IMR-90 (cell line): ENCODE results near the gene NR2F2. TPM values are rescaled to one million over a fixed set of nuclear protein-coding genes. Genes with fewer than 3 reads are reported as not detected.

ENCODE experiments used
- ATAC-seq: fragments of 200-7000 bp; cut with Tn5 transposase; 2 replicates; pipeline ENCODE4 v1.9.1; 2020; ENCODE audit warnings: low read depth, mild to moderate bottlenecking, moderate library complexity
- BruUV-seq: library from RNA; stranded (reverse); fragments of 400-500 nt; replicated peaks from 2 replicates; lab custom pipeline; 2021; lab: Mats Ljungman, UMichigan
- CTCF ChIA-PET: fragments of 300-600 bp; formaldehyde crosslinking; extraction: SDS; loops from one replicate; lab custom pipeline; 2021; ENCODE audit warnings: antibody characterized with exemption; lab: Yijun Ruan, JAX
- POLR2A ChIA-PET: fragments of 300-600 bp; sonication (Branson Sonifier 250); formaldehyde crosslinking; loops from one replicate; lab custom pipeline; 2022; ENCODE audit warnings: antibody characterized with exemption; ENCODE audit not compliant: unreplicated experiment; lab: Charles Lee
- DNase-seq: peaks from one replicate; pipeline ENCODE4 v3.0.0; 2013
- H2AFZ ChIP-seq: replicated peaks from 2 replicates; pipeline ENCODE3; 2013; ENCODE audit warnings: low read length, mild to moderate bottlenecking; ENCODE audit not compliant: poor library complexity
- H2AK5ac ChIP-seq: 2 replicates; pipeline ENCODE4 v1.6.1; 2013; ENCODE audit warnings: low read depth, low read length, inconsistent platforms
- H2AK9ac ChIP-seq: replicated peaks from 2 replicates; pipeline ENCODE3; 2013; ENCODE audit warnings: mild to moderate bottlenecking, low read depth, low read length, moderate library complexity; ENCODE audit not compliant: poor library complexity
- H2BK120ac ChIP-seq: 2 replicates; pipeline ENCODE4 v1.6.1; 2013; ENCODE audit warnings: low read depth, low read length, inconsistent platforms
- H2BK15ac ChIP-seq: 3 replicates; pipeline ENCODE4 v1.6.1; 2013; ENCODE audit warnings: low read depth, low read length, inconsistent platforms
- H2BK20ac ChIP-seq: 2 replicates; pipeline ENCODE4 v1.6.1; 2013; ENCODE audit warnings: low read depth, mild to moderate bottlenecking, inconsistent platforms, low read length, moderate library complexity
- H2BK5ac ChIP-seq: 2 replicates; pipeline ENCODE4 v1.6.1; 2013; ENCODE audit warnings: mild to moderate bottlenecking, low read depth, low read length, inconsistent platforms; ENCODE audit not compliant: poor library complexity, severe bottlenecking
- H3K14ac ChIP-seq: replicated peaks from 2 replicates; pipeline ENCODE4 v1.6.1; 2013; ENCODE audit warnings: low read depth, low read length, inconsistent platforms
- H3K18ac ChIP-seq: 2 replicates; pipeline ENCODE4 v1.6.1; 2013; ENCODE audit warnings: low read depth, low read length, control low read depth
- H3K23ac ChIP-seq: 2 replicates; pipeline ENCODE4 v1.6.1; 2013; ENCODE audit warnings: low read depth, low read length, inconsistent platforms
- H3K27ac ChIP-seq: 2 replicates; pipeline ENCODE4 v1.5.1; 2013; ENCODE audit warnings: mild to moderate bottlenecking, control low read depth, low read length; ENCODE audit not compliant: insufficient read depth
- H3K27me3 ChIP-seq: 2 replicates; pipeline ENCODE4 v1.6.1; 2013; ENCODE audit warnings: low read length; ENCODE audit not compliant: control insufficient read depth, insufficient read depth
- H3K36me3 ChIP-seq: 2 replicates; pipeline ENCODE4 v1.6.1; 2013; ENCODE audit warnings: low read length, mixed read lengths; ENCODE audit not compliant: control insufficient read depth, insufficient read depth
- H3K4ac ChIP-seq: 2 replicates; pipeline ENCODE4 v1.6.1; 2013; ENCODE audit warnings: low read depth, low read length, inconsistent platforms
- H3K4me1 ChIP-seq: 2 replicates; pipeline ENCODE4 v1.6.1; 2013; ENCODE audit warnings: low read length, mixed read lengths; ENCODE audit not compliant: control insufficient read depth, insufficient read depth
- H3K4me2 ChIP-seq: 2 replicates; pipeline ENCODE4 v1.6.1; 2013; ENCODE audit warnings: low read depth, mild to moderate bottlenecking, control low read depth, low read length, moderate library complexity
- H3K4me3 ChIP-seq: 2 replicates; pipeline ENCODE4 v1.5.1; 2013; ENCODE audit warnings: low read depth, mild to moderate bottlenecking, control low read depth, low read length, moderate library complexity; ENCODE audit not compliant: insufficient read depth
- H3K56ac ChIP-seq: 2 replicates; pipeline ENCODE4 v1.6.1; 2013; ENCODE audit warnings: low read length, inconsistent platforms; ENCODE audit not compliant: insufficient read depth; ENCODE audit errors: extremely low read depth
- H3K79me1 ChIP-seq, 2 experiments: 2 replicates each; pipeline ENCODE4 v1.6.1; 2013; ENCODE audit warnings: low read length in 2 of 2, inconsistent platforms in 1 of 2, low read depth in 1 of 2
- H3K9ac ChIP-seq: 2 replicates; pipeline ENCODE4 v1.6.1; 2013; ENCODE audit warnings: low read depth, low read length, control low read depth
- H3K9me1 ChIP-seq: 2 replicates; pipeline ENCODE4 v1.6.1; 2013; ENCODE audit warnings: low read length, inconsistent platforms; ENCODE audit not compliant: insufficient read depth
- H3K9me3 ChIP-seq: 2 replicates; pipeline ENCODE4 v1.6.1; 2013; ENCODE audit warnings: low read length; ENCODE audit not compliant: control insufficient read depth, insufficient read depth
- H4K20me1 ChIP-seq: 2 replicates; pipeline ENCODE4 v1.6.1; 2013; ENCODE audit warnings: low read length, inconsistent platforms; ENCODE audit not compliant: insufficient read depth
- H4K5ac ChIP-seq: 2 replicates; pipeline ENCODE4 v1.6.1; 2013; ENCODE audit warnings: mild to moderate bottlenecking, low read depth, low read length, control low read depth
- H4K8ac ChIP-seq, 2 experiments: 2 replicates each; pipeline ENCODE4 v1.6.1; 2013; ENCODE audit warnings: low read depth in 2 of 2, low read length in 2 of 2, control low read depth in 1 of 2, inconsistent platforms in 1 of 2
- H4K91ac ChIP-seq: 2 replicates; pipeline ENCODE4 v1.6.1; 2013; ENCODE audit warnings: low read depth, low read length, inconsistent platforms; ENCODE audit not compliant: insufficient read depth
- CEBPB ChIP-seq: IDR thresholded peaks from 2 replicates; pipeline ENCODE4 v1.6.1; 2012; ENCODE audit warnings: low read depth, low read length, improper control_type of control experiment
- CTCF ChIP-seq: conservative IDR thresholded peaks from 2 replicates; pipeline ENCODE4 v1.5.1; 2012; ENCODE audit warnings: mild to moderate bottlenecking, low read depth, low read length, improper control_type of control experiment
- MAFK ChIP-seq: IDR thresholded peaks from 2 replicates; pipeline ENCODE4 v1.6.1; 2012; ENCODE audit warnings: low read depth, low read length, improper control_type of control experiment
- MAZ ChIP-seq: IDR thresholded peaks from 2 replicates; pipeline ENCODE4 v1.6.1; 2012; ENCODE audit warnings: low read depth, mild to moderate bottlenecking, low read length, improper control_type of control experiment, moderate library complexity, borderline replicate concordance
- RAD21 ChIP-seq: IDR thresholded peaks from 2 replicates; pipeline ENCODE4 v1.6.1; 2012; ENCODE audit warnings: low read length, improper control_type of control experiment
- SMC3 ChIP-seq: fragments of 150-350 bp; IDR thresholded peaks from 2 replicates; pipeline ENCODE4 v1.6.1; 2016; ENCODE audit warnings: low read depth, mild to moderate bottlenecking, antibody characterized with exemption, low read length, moderate library complexity
- WGBS, 2 experiments: methylation state at CpG; one replicate each; pipeline versions ENCODE4 v1.1.5 to v1.1.7; 2013; ENCODE audit warnings: missing lambda C conversion rate in 2 of 2; ENCODE audit not compliant: insufficient read length in 1 of 2; ENCODE audit errors: extremely low coverage in 2 of 2; 5-methylcytosine and 5-hydroxymethylcytosine counted together
- dilution Hi-C: fragments of 300-500 bp; cut with HindIII; formaldehyde crosslinking; loops from one replicate; pipeline ENCODE4 v1.14.3; 2018; ENCODE audit warnings: low sequenced_read_pairs; ENCODE audit not compliant: unreplicated experiment
- in situ Hi-C: fragments of 300-500 bp; cut with MboI; formaldehyde crosslinking; loops from 3 replicates; pipeline ENCODE4 v1.14.3; 2019; ENCODE audit warnings: low sequenced_read_pairs, inconsistent platforms, mixed read lengths
- intact Hi-C: fragments of 100-400 bp; cut with micrococcal nuclease; formaldehyde crosslinking; loops from 2 replicates; pipeline ENCODE4 v1.10.0; 2022
- polyA plus RNA-seq, 3 experiments: library from polyadenylated mRNA; depleted of rRNA; stranded (reverse); fragments of >200 nt; gene quantifications; 2 replicates each; pipeline ENCODE4 v1.2.3, GENCODE V29; 2012; ENCODE audit warnings: low replicate concordance in 1 of 3
- total RNA-seq: library from RNA; depleted of rRNA; stranded (reverse); fragments of >200 nt; gene quantifications from 2 replicates; pipeline ENCODE4 v1.2.3, GENCODE V29; 2012

Gene NR2F2
- total and polyA plus RNA-seq, 2 of the 4 experiments (the other 2 are of a cell fraction): 20.3 to 161 TPM

- no peak for TF ChIP-seq CEBPB
These were observed 23.6 kb downstream of the NR2F2 start (continued) for GRCh38 chr15:96353930-96354730.

GRCh38 chr15:96354731-96355567 lies 24.4 kb downstream of the NR2F2 start:
- H3K79me1 ChIP-seq: peaks cover 19 to 54% of the 10 kb centered on the region in 2 experiments
- H3K14ac ChIP-seq: 0 out of 2 replicates have a peak overlapping the region, but pooled peaks have one; percentile 46
- H2BK20ac ChIP-seq: no peak overlapping the region
- 0 out of 2 replicates have a peak overlapping the region, but pooled peaks have one; percentile 70 for H3K4ac ChIP-seq
- POLR2A ChIA-PET: no interaction called here
- peak overlapping the region; percentile 17; the same call in 1 of the 2 replicates for H4K5ac ChIP-seq
- intact Hi-C loops (loop anchor here (5.0 to 10.0 kb wide), 2 partner anchors 227 to 1940 kb away; no protein-coding TSS in a partner anchor), in situ Hi-C loops (no loop called here), dilution Hi-C loops (no loop called here)
- H2BK5ac ChIP-seq: peak overlapping the region; percentile 67
- H4K8ac ChIP-seq: peak overlapping the region; percentile 61 to 94; a peak in 2 of 4 replicates
- H3K4me1 ChIP-seq: peaks cover 13% of the 10 kb centered on the region; the same call in 1 of the 2 replicates
- TF ChIP-seq CEBPB: peak; percentile 97
- peak; percentile 41 for TF ChIP-seq CTCF
- peak; percentile 14; the same call in 1 of the 2 replicates for TF ChIP-seq SMC3
- TF ChIP-seq MAFK: no peak
- TF ChIP-seq MAZ: no peak
- peak; percentile 33; the same call in 1 of the 2 replicates for TF ChIP-seq RAD21
- H2BK120ac ChIP-seq: peak overlapping the region; percentile 61; the same call in 1 of the 2 replicates
- peak; percentile 90 for DNase-seq
- H3K23ac ChIP-seq: 0 out of 2 replicates have a peak overlapping the region, but pooled peaks have one; percentile 57
- ATAC-seq: peak; percentile 18
- no TSS peak for BruUV-seq
- H3K27me3 ChIP-seq: no peaks in the 10 kb centered on the region
- peak overlapping the region; percentile 92 for H2AK9ac ChIP-seq
- peak overlapping the region; percentile 91 for H2AFZ ChIP-seq
- CTCF ChIA-PET: interaction anchor here (1.4 to 1.6 kb wide), 3 partner anchors 8 to 1331 kb away, joined by 3 to 7 read pairs (median 5); no protein-coding TSS in a partner anchor
- peaks cover 7% of the 10 kb centered on the region; the same call in 1 of the 2 replicates for H3K36me3 ChIP-seq
- H3K18ac ChIP-seq: peak overlapping the region; percentile 1; the same call in 1 of the 2 replicates
- H2AK5ac ChIP-seq: no peak overlapping the region
- H3K4me3 ChIP-seq: peak overlapping the region; percentile 71
- H3K27ac ChIP-seq: peak overlapping the region; percentile 89
- no peaks in the 10 kb centered on the region for H3K9me3 ChIP-seq
- WGBS, 2 experiments: 53% methylated on average over 3 of the region's 15 CpGs; no CpG with 5 or more reads in 1 of the 2 experiments
- H3K4me2 ChIP-seq: peak overlapping the region; percentile 85
- H4K91ac ChIP-seq: peak overlapping the region; percentile 78; the same call in 1 of the 2 replicates
- H3K9ac ChIP-seq: peak overlapping the region; percentile 69
- H4K20me1 ChIP-seq: no peaks in the 10 kb centered on the region
- H3K56ac ChIP-seq: no peak overlapping the region; the same call in 1 of the 2 replicates
- H2BK15ac ChIP-seq: no peak overlapping the region
- H3K9me1 ChIP-seq: no peaks in the 10 kb centered on the region
